ENCODE data around the gene THEMIS2.
"Not testable (repeated sequence)": the region's sequence is repeated elsewhere in the genome, so short reads cannot be mapped to it uniquely, and the experiment has no call there.

The THEMIS2 gene

GRCh38 chr1:27863538-27863915 lies 8.8 kb upstream of the THEMIS2 start:
- no peak for DNase-seq

- DNase-seq = no peak
Measured at GRCh38 chr1:27864264-27864895, 8.0 kb upstream of the THEMIS2 start.

- no peak for DNase-seq
Measured at GRCh38 chr1:27865821-27866220, 6.5 kb upstream of the THEMIS2 start.

- DNase-seq = no peak
Measured at GRCh38 chr1:27868556-27868931, 3.8 kb upstream of the THEMIS2 start.

GRCh38 chr1:27868932-27869718 lies 3.2 kb upstream of the THEMIS2 start:
- no peak for DNase-seq

GRCh38 chr1:27869719-27870085 lies 2.6 kb upstream of the THEMIS2 start:
- DNase-seq = no peak

- not testable (repeated sequence) for DNase-seq
Measured at GRCh38 chr1:27871076-27871475, 1.3 kb upstream of the THEMIS2 start.

- no peak for DNase-seq
Measured at GRCh38 chr1:27872802-27873551, 633 bp downstream of the THEMIS2 start.

- DNase-seq = no peak
Measured at GRCh38 chr1:27873671-27874384, 1.5 kb downstream of the THEMIS2 start.

- no peak for DNase-seq
Measured at GRCh38 chr1:27876341-27877114, 4.2 kb downstream of the THEMIS2 start.

- no peak for DNase-seq
Measured at GRCh38 chr1:27877115-27877416, 4.7 kb downstream of the THEMIS2 start.

- no peak for DNase-seq
Measured at GRCh38 chr1:27878039-27878438, 5.7 kb downstream of the THEMIS2 start.

- no peak for DNase-seq
Measured at GRCh38 chr1:27878787-27879335, 6.5 kb downstream of the THEMIS2 start.

- DNase-seq = no peak
Measured at GRCh38 chr1:27879374-27880082, 7.2 kb downstream of the THEMIS2 start.

GRCh38 chr1:27882543-27882903 lies 10.2 kb downstream of the THEMIS2 start:
- DNase-seq = no peak

GRCh38 chr1:27883536-27883935 lies 11.2 kb downstream of the THEMIS2 start:
- DNase-seq = no peak

GRCh38 chr1:27884006-27884954 lies 11.9 kb downstream of the THEMIS2 start:
- DNase-seq = no peak

- DNase-seq = no peak
Measured at GRCh38 chr1:27885114-27885528, 12.8 kb downstream of the THEMIS2 start.

- no peak for DNase-seq
Measured at GRCh38 chr1:27885621-27886352, 13.4 kb downstream of the THEMIS2 start.

GRCh38 chr1:27886353-27886679 lies 14.0 kb downstream of the THEMIS2 start:
- no peak for DNase-seq
